Measurements from ENCODE around the gene TRMT1L. TPM values are rescaled to one million over a fixed set of nuclear protein-coding genes. Genes with fewer than 3 reads are reported as not detected.

The TRMT1L gene
- polyA plus RNA-seq (2012; ENCODE audit: insufficient read length, low read depth), result 5.4 TPM

GRCh38 chr1:185156854-185157598, at the start of gene TRMT1L, which contains the start of gene SWT1:
Gene TRMT1L (minus strand): TSS chr1:185156953. CDS start chr1:185156712, 241 bp downstream.
Gene SWT1 (plus strand): TSS chr1:185157167. CDS start chr1:185160842, 3,675 bp downstream.
- TF ChIP-seq POLR2AphosphoS5 (IDR thresholded peaks at IDR 0.05; ENCODE audit: low read depth, low read length) (peak; percentile 92), REST (IDR thresholded peaks at IDR 0.05; ENCODE audit: insufficient read depth in 1 of 2, low read depth in 2 of 2, low read length in 2 of 2) (0 out of 4 replicates have a peak, but pooled peaks of 1 of the 2 experiments have one; percentile 3), TAF1 (IDR thresholded peaks at IDR 0.05; ENCODE audit: borderline replicate concordance, insufficient read depth, low read length) (peak; percentile 72; the same call in 1 of the 2 replicates), SIN3A (IDR thresholded peaks at IDR 0.05; ENCODE audit: borderline replicate concordance, insufficient read depth, low read length) (peak; percentile 78; the same call in 1 of the 2 replicates), FOXP2 (optimal IDR thresholded peaks at IDR 0.05; ENCODE audit: borderline replicate concordance, extremely low read depth, extremely low read length, insufficient read depth) (peak; percentile 37)

GRCh38 chr1:185200889-185201288, 44.1 kb upstream of the TRMT1L start:
- TF ChIP-seq REST (IDR thresholded peaks at IDR 0.05; ENCODE audit: insufficient read depth in 1 of 2, low read depth in 2 of 2, low read length in 2 of 2) (no peak), TAF1 (IDR thresholded peaks at IDR 0.05; ENCODE audit: borderline replicate concordance, insufficient read depth, low read length) (no peak), POLR2AphosphoS5 (IDR thresholded peaks at IDR 0.05; ENCODE audit: low read depth, low read length) (no peak), FOXP2 (optimal IDR thresholded peaks at IDR 0.05; ENCODE audit: borderline replicate concordance, extremely low read depth, extremely low read length, insufficient read depth) (no peak), SIN3A (IDR thresholded peaks at IDR 0.05; ENCODE audit: borderline replicate concordance, insufficient read depth, low read length) (no peak)

- TF ChIP-seq SIN3A (IDR thresholded peaks at IDR 0.05; ENCODE audit: borderline replicate concordance, insufficient read depth, low read length), result no peak
- TF ChIP-seq REST (IDR thresholded peaks at IDR 0.05; ENCODE audit: insufficient read depth in 1 of 2, low read depth in 2 of 2, low read length in 2 of 2), result no peak
- no peak for TF ChIP-seq POLR2AphosphoS5 (IDR thresholded peaks at IDR 0.05; ENCODE audit: low read depth, low read length)
- no peak for TF ChIP-seq FOXP2 (optimal IDR thresholded peaks at IDR 0.05; ENCODE audit: borderline replicate concordance, extremely low read depth, extremely low read length, insufficient read depth)
- no peak for TF ChIP-seq TAF1 (IDR thresholded peaks at IDR 0.05; ENCODE audit: borderline replicate concordance, insufficient read depth, low read length)
These were observed 37.0 kb upstream of the TRMT1L start for GRCh38 chr1:185193756-185194155.

GRCh38 chr1:185170291-185170848, 13.6 kb upstream of the TRMT1L start:
- TF ChIP-seq POLR2AphosphoS5 (IDR thresholded peaks at IDR 0.05; ENCODE audit: low read depth, low read length), result no peak
- no peak for TF ChIP-seq FOXP2 (optimal IDR thresholded peaks at IDR 0.05; ENCODE audit: borderline replicate concordance, extremely low read depth, extremely low read length, insufficient read depth)
- no peak for TF ChIP-seq SIN3A (IDR thresholded peaks at IDR 0.05; ENCODE audit: borderline replicate concordance, insufficient read depth, low read length)
- no peak for TF ChIP-seq TAF1 (IDR thresholded peaks at IDR 0.05; ENCODE audit: borderline replicate concordance, insufficient read depth, low read length)
- TF ChIP-seq REST (IDR thresholded peaks at IDR 0.05; ENCODE audit: insufficient read depth in 1 of 2, low read depth in 2 of 2, low read length in 2 of 2), result no peak

Measured in PFSK-1 (cell line).